ENCODE data around the gene RASA4. TPM values are rescaled to one million over a fixed set of nuclear protein-coding genes. Genes with fewer than 3 reads are reported as not detected.
A peak's percentile ranks its signal among the peaks of the same experiment; 100 is the strongest.
"Not testable (repeated sequence)": the region's sequence is repeated elsewhere in the genome, so short reads cannot be mapped to it uniquely, and the experiment has no call there.

The RASA4 gene
- total RNA-seq, 4 donors from 2014 or later = 11.9 to 47.8 (median 28.7) TPM

GRCh38 chr7:102596036-102596435 lies 20.5 kb downstream of the RASA4 start:
- H3K4me3 ChIP-seq (replicated peaks in 1 of 3); H3K4me1 ChIP-seq; DNase-seq; H3K9me3 ChIP-seq; intact Hi-C loops (cut with DNase I); H3K27me3 ChIP-seq; H3K27ac ChIP-seq; H3K36me3 ChIP-seq: not testable (repeated sequence)
- WGBS, 2 donors = 80 to 87% methylated on average over 2 to 5 of the region's 10 CpGs

GRCh38 chr7:102593637-102594334 lies 22.8 kb downstream of the RASA4 start:
- H3K27me3 ChIP-seq; H3K4me1 ChIP-seq; H3K36me3 ChIP-seq; H3K4me3 ChIP-seq (replicated peaks in 1 of 3); H3K9me3 ChIP-seq; DNase-seq; intact Hi-C loops (cut with DNase I); H3K27ac ChIP-seq: not testable (repeated sequence)
- no CpG with 5 or more reads among the region's 68 CpGs for WGBS, 2 donors

GRCh38 chr7:102592477-102593019 lies 24.0 kb downstream of the RASA4 start:
- peak; percentile 86 to 94 for DNase-seq
- H3K27ac ChIP-seq; intact Hi-C loops (cut with DNase I); H3K9me3 ChIP-seq; H3K4me3 ChIP-seq (replicated peaks in 1 of 3); H3K27me3 ChIP-seq; H3K36me3 ChIP-seq; H3K4me1 ChIP-seq: not testable (repeated sequence)
- 19 to 30% methylated on average over 4 to 8 of the region's 26 CpGs for WGBS, 2 donors

DNA sequence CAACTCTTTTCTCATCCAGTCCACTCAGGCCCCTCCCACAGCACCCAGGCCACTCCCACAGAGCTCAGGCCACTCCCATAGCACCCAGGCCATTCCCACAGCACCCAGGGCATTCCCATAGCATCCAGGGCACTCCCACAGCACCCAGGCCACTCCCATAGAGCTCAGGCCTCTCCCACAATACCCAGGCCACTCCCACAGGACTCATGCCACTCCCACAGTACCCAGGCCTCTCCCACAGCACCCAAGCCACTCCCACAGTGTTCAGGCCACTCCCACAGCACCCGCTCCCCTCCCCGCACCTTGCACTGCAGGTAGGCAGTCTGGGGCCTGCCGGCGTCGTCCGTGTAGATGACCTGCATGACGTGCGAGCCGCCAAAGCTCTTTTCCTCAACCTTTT lies 26.7 kb downstream of the RASA4 start:
- no CpG with 5 or more reads among the region's 9 CpGs for WGBS, 2 donors
- intact Hi-C loops (cut with DNase I); H3K36me3 ChIP-seq; H3K27ac ChIP-seq; H3K9me3 ChIP-seq; DNase-seq; H3K27me3 ChIP-seq; H3K4me1 ChIP-seq; H3K4me3 ChIP-seq (replicated peaks in 1 of 3): not testable (repeated sequence)

- H3K27me3 ChIP-seq; H3K4me1 ChIP-seq; intact Hi-C loops (cut with DNase I); H3K36me3 ChIP-seq; H3K4me3 ChIP-seq (replicated peaks in 1 of 3); H3K9me3 ChIP-seq; H3K27ac ChIP-seq; DNase-seq: not testable (repeated sequence)
- WGBS, 2 donors = no CpG with 5 or more reads among the region's 5 CpGs
Observed at GRCh38 chr7:102583495-102583894, 33.1 kb downstream of the RASA4 start.

GRCh38 chr7:102581722-102582121 lies 34.8 kb downstream of the RASA4 start:
- H3K36me3 ChIP-seq; H3K9me3 ChIP-seq; H3K27ac ChIP-seq; H3K27me3 ChIP-seq; H3K4me1 ChIP-seq; H3K4me3 ChIP-seq (replicated peaks in 1 of 3); DNase-seq; intact Hi-C loops (cut with DNase I): not testable (repeated sequence)
- WGBS, 2 donors = no CpG with 5 or more reads among the region's 5 CpGs

DNA sequence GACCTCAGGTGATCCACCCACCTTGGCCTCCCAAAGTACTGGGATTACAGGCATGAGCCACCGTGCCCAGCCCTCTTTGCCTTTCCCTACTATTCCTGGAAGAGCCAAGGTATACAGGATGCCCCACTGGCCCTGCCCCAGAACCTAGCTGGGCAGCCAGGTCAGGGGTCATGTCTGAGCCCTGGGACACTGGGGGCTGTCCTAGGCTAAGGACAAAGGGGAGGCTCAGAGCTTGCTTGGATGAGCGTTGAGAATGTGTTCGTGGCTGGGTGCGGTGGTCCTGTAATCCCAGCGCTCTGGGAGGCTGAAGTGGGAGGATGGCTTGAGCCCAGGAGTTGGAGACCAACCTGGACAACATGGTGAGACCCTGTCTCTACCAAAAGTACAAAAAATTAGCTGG lies 38.1 kb downstream of the RASA4 start:
- H3K4me3 ChIP-seq (replicated peaks in 1 of 3); intact Hi-C loops (cut with DNase I); H3K27ac ChIP-seq; H3K36me3 ChIP-seq; H3K9me3 ChIP-seq; H3K27me3 ChIP-seq; H3K4me1 ChIP-seq; DNase-seq: not testable (repeated sequence)
- WGBS, 2 donors = 91 to 95% methylated on average over 4 to 5 of the region's 5 CpGs

DNA sequence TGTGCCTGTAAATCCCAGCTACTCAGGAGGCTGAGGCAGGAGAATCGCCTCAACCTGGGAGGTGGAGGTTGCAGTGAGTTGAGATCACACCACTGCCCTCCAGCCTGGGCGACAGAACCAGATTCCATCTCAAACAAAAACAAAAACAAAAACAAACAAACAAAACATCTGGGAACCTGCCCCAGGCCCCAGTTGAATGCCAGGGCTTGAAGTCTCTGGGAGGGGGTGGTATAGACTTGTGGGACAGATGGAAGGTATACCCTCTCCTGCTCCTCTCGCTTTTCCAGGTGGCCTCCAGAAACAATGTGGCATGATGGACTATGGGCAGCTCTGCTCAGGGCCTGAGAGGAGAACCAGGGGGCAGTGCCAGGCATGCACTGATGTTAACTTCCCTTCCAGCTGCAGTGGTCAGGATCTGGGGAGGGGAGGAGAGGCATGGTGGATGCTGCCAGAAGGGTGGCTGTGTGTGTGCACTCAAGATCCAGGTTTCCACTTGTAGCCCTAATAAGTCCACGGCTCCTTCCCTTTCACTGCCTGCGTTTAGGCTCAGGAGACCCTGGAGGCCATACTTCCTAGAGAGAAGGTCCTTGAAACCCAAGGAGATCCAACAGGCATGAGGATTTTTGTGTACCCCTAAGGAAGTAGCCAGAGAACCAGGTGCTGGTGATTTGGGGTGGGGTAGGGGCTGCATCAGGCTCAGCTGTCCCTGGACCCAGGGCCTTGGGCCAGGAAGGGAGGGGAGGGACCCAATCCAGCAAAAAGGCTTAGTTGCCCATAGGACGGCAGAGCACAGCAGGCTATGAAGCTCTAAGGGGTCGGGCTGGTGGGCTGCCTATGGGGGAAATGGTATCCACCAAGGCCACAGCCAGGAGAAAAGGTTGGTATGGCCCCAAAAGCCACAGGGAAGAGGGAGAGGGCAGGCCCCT lies 39.0 kb downstream of the RASA4 start:
- intact Hi-C loops (cut with DNase I); H3K4me1 ChIP-seq; H3K27me3 ChIP-seq; H3K4me3 ChIP-seq (replicated peaks in 1 of 3); H3K27ac ChIP-seq; H3K36me3 ChIP-seq; H3K9me3 ChIP-seq: not testable (repeated sequence)
- WGBS, 2 donors = 76 to 87% methylated on average over 5 to 7 of the region's 7 CpGs
- peak in 1 of 2 donors; percentile 2 for DNase-seq

GRCh38 chr7:102576363-102576762 lies 40.2 kb downstream of the RASA4 start:
- H3K27ac ChIP-seq; H3K4me1 ChIP-seq; intact Hi-C loops (cut with DNase I); H3K27me3 ChIP-seq; DNase-seq; H3K4me3 ChIP-seq (replicated peaks in 1 of 3); H3K36me3 ChIP-seq; H3K9me3 ChIP-seq: not testable (repeated sequence)
- WGBS, 2 donors = no CpG with 5 or more reads among the region's 3 CpGs

GRCh38 chr7:102574607-102575006 lies 41.9 kb downstream of the RASA4 start:
- no CpG with 5 or more reads among the region's 6 CpGs for WGBS, 2 donors
- H3K9me3 ChIP-seq; H3K27me3 ChIP-seq; intact Hi-C loops (cut with DNase I); H3K36me3 ChIP-seq; H3K27ac ChIP-seq; H3K4me3 ChIP-seq (replicated peaks in 1 of 3); DNase-seq; H3K4me1 ChIP-seq: not testable (repeated sequence)

All from thyroid gland (tissue), 4 donors.